Endothelial cell of umbilical vein (primary cell): ENCODE results near the gene KLK13. TPM values are rescaled to one million over a fixed set of nuclear protein-coding genes. Genes with fewer than 3 reads are reported as not detected.

Source experiments
- BruUV-seq: library from RNA; stranded (reverse); fragments of 400-500 nt; replicated peaks from 2 replicates; lab custom pipeline; 2021; lab: Mats Ljungman, UMichigan
- CTCF ChIA-PET: fragments of 300-600, 350-600 bp; sonication (Branson Sonifier 250); formaldehyde crosslinking; loops from one replicate; lab custom pipeline; 2021; ENCODE audit warnings: antibody characterized with exemption, inconsistent platforms; lab: Charles Lee
- POLR2A ChIA-PET: fragments of 300-600, 350-600 bp; sonication (Branson Sonifier 250); formaldehyde crosslinking; loops from one replicate; lab custom pipeline; 2021; ENCODE audit warnings: antibody characterized with exemption, inconsistent platforms; lab: Charles Lee
- DNase-seq: peaks from one replicate; pipeline ENCODE4 v3.0.0-alpha.2; 2011; ENCODE audit warnings: low read depth, low spot score
- FAIRE-seq: peaks from 2 replicates; lab custom pipeline; 2011; peaks lifted over from hg19 to GRCh38; lab: Jason Lieb, UNC
- H2AFZ ChIP-seq: 2 replicates; pipeline ENCODE4 v1.6.0; 2012; ENCODE audit warnings: low read depth, low read length, control low read depth, inconsistent platforms
- H3K27ac ChIP-seq: 2 replicates; pipeline ENCODE4 v1.5.1; 2011; ENCODE audit warnings: low read depth, mild to moderate bottlenecking, control low read depth, low read length, moderate library complexity; ENCODE audit not compliant: insufficient read depth
- H3K27me3 ChIP-seq, 2 experiments: 2 replicates each; pipeline versions ENCODE4 v1.6.0 to v1.6.1; 2011; ENCODE audit warnings: low read length in 2 of 2, mixed read lengths in 1 of 2; ENCODE audit not compliant: control insufficient read depth in 2 of 2, insufficient read depth in 2 of 2
- H3K36me3 ChIP-seq, 2 experiments: 2 replicates in 1 of 2; 3 replicates in 1 of 2; pipeline ENCODE4 v1.5.1; 2011; ENCODE audit warnings: low read length in 2 of 2, mild to moderate bottlenecking in 1 of 2, moderate library complexity in 1 of 2; ENCODE audit not compliant: control insufficient read depth in 2 of 2, insufficient read depth in 2 of 2; ENCODE audit errors: extremely low read depth in 1 of 2
- H3K4me1 ChIP-seq: 3 replicates; pipeline ENCODE4 v1.5.1; 2011; ENCODE audit warnings: mild to moderate bottlenecking, low read length; ENCODE audit not compliant: control insufficient read depth, insufficient read depth; ENCODE audit errors: extremely low read depth
- H3K4me2 ChIP-seq: 2 replicates; pipeline ENCODE4 v1.6.1; 2011; ENCODE audit warnings: low read length, control low read depth, mixed read lengths; ENCODE audit not compliant: insufficient read depth
- H3K4me3 ChIP-seq, 3 experiments: fragments of 200-600 bp in 1 of 3; sonication (generic), shearing (Covaris generic) in 1 of 3; replicated peaks in 1 of 3; 2 replicates each; pipeline ENCODE4 v1.5.1; 2011 to 2016; ENCODE audit warnings: control low read depth in 3 of 3, low read length in 3 of 3, mild to moderate bottlenecking in 2 of 3, inconsistent platforms in 1 of 3, low read depth in 1 of 3, moderate library complexity in 1 of 3; ENCODE audit not compliant: insufficient read depth in 1 of 3
- H3K79me2 ChIP-seq: 2 replicates; pipeline ENCODE4 v1.6.0; 2012; ENCODE audit warnings: low read length, inconsistent platforms; ENCODE audit not compliant: control insufficient read depth, insufficient read depth
- H3K9ac ChIP-seq: replicated peaks from 2 replicates; pipeline ENCODE3; 2011; ENCODE audit warnings: low read length, control low read depth; ENCODE audit not compliant: insufficient read depth; ENCODE audit errors: extremely low read depth
- H3K9me1 ChIP-seq: replicated peaks from 3 replicates; pipeline ENCODE4 v1.6.0; 2011; ENCODE audit warnings: mild to moderate bottlenecking, low read length; ENCODE audit not compliant: control insufficient read depth, insufficient read depth; ENCODE audit errors: extremely low read depth
- H3K9me3 ChIP-seq: replicated peaks from 2 replicates; pipeline ENCODE4 v1.5.1; 2012; ENCODE audit warnings: low read length, inconsistent platforms; ENCODE audit not compliant: control insufficient read depth, insufficient read depth
- H4K20me1 ChIP-seq: replicated peaks from 2 replicates; pipeline ENCODE3; 2011; ENCODE audit warnings: mild to moderate bottlenecking, low read length; ENCODE audit not compliant: control insufficient read depth, insufficient read depth; ENCODE audit errors: extremely low read depth
- EZH2 ChIP-seq: IDR thresholded peaks from 2 replicates; pipeline ENCODE4 v1.6.1; 2012; ENCODE audit warnings: borderline replicate concordance, low read depth, mild to moderate bottlenecking, moderate library complexity, low read length, inconsistent platforms; ENCODE audit not compliant: severe bottlenecking
- FOS ChIP-seq: IDR thresholded peaks from 2 replicates; pipeline ENCODE4 v1.6.1; 2011; ENCODE audit warnings: mild to moderate bottlenecking, low read length, moderate library complexity, borderline replicate concordance; ENCODE audit not compliant: insufficient read depth
- GATA2 ChIP-seq: IDR thresholded peaks from 2 replicates; pipeline ENCODE4 v1.7.0; 2011; ENCODE audit warnings: low read depth, mild to moderate bottlenecking, moderate library complexity, mixed read lengths, low read length; ENCODE audit not compliant: insufficient read length, insufficient read depth
- JUN ChIP-seq: IDR thresholded peaks from 2 replicates; pipeline ENCODE4 v1.6.1; 2011; ENCODE audit warnings: borderline replicate concordance, low read depth; ENCODE audit not compliant: insufficient read length, insufficient read depth
- MAX ChIP-seq: IDR thresholded peaks from 2 replicates; pipeline ENCODE4 v1.6.1; 2011; ENCODE audit not compliant: insufficient read depth, insufficient read length
- MYC ChIP-seq: IDR thresholded peaks from one replicate; pipeline ENCODE4 v1.6.1; 2011; ENCODE audit warnings: mild to moderate bottlenecking, low read depth, low read length
- POLR2A ChIP-seq: IDR thresholded peaks from 2 replicates; pipeline ENCODE4 v1.6.1; 2012; ENCODE audit warnings: low read depth, mild to moderate bottlenecking, control low read depth, low read length
- POLR2AphosphoS5 ChIP-seq: IDR thresholded peaks from 2 replicates; pipeline ENCODE4 v1.6.1; 2012; ENCODE audit warnings: low read depth, mild to moderate bottlenecking, control low read depth, low read length, moderate library complexity; ENCODE audit not compliant: insufficient read depth
- dilution Hi-C: fragments of 300-500 bp; cut with MboI; formaldehyde crosslinking; loops from one replicate; pipeline ENCODE4 v1.15.0; 2019; ENCODE audit warnings: low sequenced_read_pairs; ENCODE audit not compliant: extremely low pct_ligation_motif_present
- intact Hi-C: fragments of 100-400 bp; cut with micrococcal nuclease; formaldehyde crosslinking; loops from one replicate; pipeline ENCODE4 v1.10.0; 2022
- polyA plus RNA-seq, 4 experiments: library from polyadenylated mRNA; depleted of rRNA in 3 of 4; stranded (reverse) in 3 of 4; unstranded in 1 of 4; fragments of >200 nt; gene quantifications; 2 replicates each; pipeline versions ENCODE4 v1.2.1 to v1.2.3, GENCODE V29; 2011 to 2012; ENCODE audit warnings: missing spikeins in 1 of 4
- total RNA-seq: library from RNA; stranded (reverse); gene quantifications from 2 replicates; pipeline ENCODE4 v1.2.3, GENCODE V29; 2021
- TF ChIP-seq, protein P1 (sequence below), 2 donors: IDR thresholded peaks; 1 replicate in 1 of 2; 2 replicates in 1 of 2; pipeline ENCODE4 v1.5.1; 2011; ENCODE audit warnings: low read length in 2 of 2, mild to moderate bottlenecking in 2 of 2, moderate library complexity in 2 of 2, control low read depth in 1 of 2, inconsistent platforms in 1 of 2, low read depth in 1 of 2; ENCODE audit not compliant: insufficient read depth in 1 of 2; ENCODE audit errors: extremely low read depth in 1 of 2

Gene KLK13
- total and polyA plus RNA-seq, 2 donors (not counting 3 experiments of a cell fraction or from before 2014, with no cell fraction given): not detected

GRCh38 chr19:51091126-51091525 is 26.2 kb upstream of the KLK13 start:
- no peak for DNase-seq
- CTCF ChIA-PET: no interaction called here
- no peak for TF ChIP-seq MYC
- TF ChIP-seq POLR2A: no peak
- no peak for TF ChIP-seq EZH2
- TF ChIP-seq GATA2: no peak
- no peak for TF ChIP-seq POLR2AphosphoS5
- no peak for TF ChIP-seq JUN
- TF ChIP-seq FOS: no peak
- TF ChIP-seq MAX: no peak
- TF ChIP-seq, protein P1, sequence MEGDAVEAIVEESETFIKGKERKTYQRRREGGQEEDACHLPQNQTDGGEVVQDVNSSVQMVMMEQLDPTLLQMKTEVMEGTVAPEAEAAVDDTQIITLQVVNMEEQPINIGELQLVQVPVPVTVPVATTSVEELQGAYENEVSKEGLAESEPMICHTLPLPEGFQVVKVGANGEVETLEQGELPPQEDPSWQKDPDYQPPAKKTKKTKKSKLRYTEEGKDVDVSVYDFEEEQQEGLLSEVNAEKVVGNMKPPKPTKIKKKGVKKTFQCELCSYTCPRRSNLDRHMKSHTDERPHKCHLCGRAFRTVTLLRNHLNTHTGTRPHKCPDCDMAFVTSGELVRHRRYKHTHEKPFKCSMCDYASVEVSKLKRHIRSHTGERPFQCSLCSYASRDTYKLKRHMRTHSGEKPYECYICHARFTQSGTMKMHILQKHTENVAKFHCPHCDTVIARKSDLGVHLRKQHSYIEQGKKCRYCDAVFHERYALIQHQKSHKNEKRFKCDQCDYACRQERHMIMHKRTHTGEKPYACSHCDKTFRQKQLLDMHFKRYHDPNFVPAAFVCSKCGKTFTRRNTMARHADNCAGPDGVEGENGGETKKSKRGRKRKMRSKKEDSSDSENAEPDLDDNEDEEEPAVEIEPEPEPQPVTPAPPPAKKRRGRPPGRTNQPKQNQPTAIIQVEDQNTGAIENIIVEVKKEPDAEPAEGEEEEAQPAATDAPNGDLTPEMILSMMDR (IDR thresholded peaks at IDR 0.05; ENCODE audit: extremely low read depth in 1 of 2, insufficient read depth in 1 of 2, low read depth in 1 of 2, low read length in 2 of 2): no peak
- no peak for FAIRE-seq
- dilution Hi-C loops: no loop called here
- no peak overlapping the region for H3K4me2 ChIP-seq
- H4K20me1 ChIP-seq: no peaks in the 10 kb centered on the region
- no peaks in the 10 kb centered on the region for H3K9me1 ChIP-seq
- no peaks in the 10 kb centered on the region for H3K36me3 ChIP-seq
- no peak overlapping the region for H3K27ac ChIP-seq
- intact Hi-C loops: no loop called here
- no peak overlapping the region for H3K4me3 ChIP-seq
- no TSS peak for BruUV-seq
- POLR2A ChIA-PET: no interaction called here
- H3K79me2 ChIP-seq: no peaks in the 10 kb centered on the region
- no peak overlapping the region for H2AFZ ChIP-seq
- no peaks in the 10 kb centered on the region for H3K9me3 ChIP-seq
- no peak overlapping the region for H3K9ac ChIP-seq
- H3K27me3 ChIP-seq: no peaks in the 10 kb centered on the region
- peaks cover 8% of the 10 kb centered on the region for H3K4me1 ChIP-seq
